DOHH2 (cell line): ENCODE data around the gene PHACTR1.

Source experiments
- EZH2phosphoT487 ChIP-seq: fragments of 200-600 bp; sonication (generic); IDR thresholded peaks from 2 replicates; pipeline ENCODE4 v1.6.1; 2017; ENCODE audit warnings: borderline replicate concordance, mild to moderate bottlenecking, antibody characterized with exemption, low read length, moderate library complexity, mixed read lengths
- TF ChIP-seq, protein P1 (sequence below): fragments of 200-600 bp; sonication (generic); IDR thresholded peaks from one replicate; pipeline ENCODE4 v1.5.1; 2014; ENCODE audit warnings: antibody characterized with exemption, mild to moderate bottlenecking, low read depth, low read length; ENCODE audit not compliant: poor library complexity, severe bottlenecking

DNA sequence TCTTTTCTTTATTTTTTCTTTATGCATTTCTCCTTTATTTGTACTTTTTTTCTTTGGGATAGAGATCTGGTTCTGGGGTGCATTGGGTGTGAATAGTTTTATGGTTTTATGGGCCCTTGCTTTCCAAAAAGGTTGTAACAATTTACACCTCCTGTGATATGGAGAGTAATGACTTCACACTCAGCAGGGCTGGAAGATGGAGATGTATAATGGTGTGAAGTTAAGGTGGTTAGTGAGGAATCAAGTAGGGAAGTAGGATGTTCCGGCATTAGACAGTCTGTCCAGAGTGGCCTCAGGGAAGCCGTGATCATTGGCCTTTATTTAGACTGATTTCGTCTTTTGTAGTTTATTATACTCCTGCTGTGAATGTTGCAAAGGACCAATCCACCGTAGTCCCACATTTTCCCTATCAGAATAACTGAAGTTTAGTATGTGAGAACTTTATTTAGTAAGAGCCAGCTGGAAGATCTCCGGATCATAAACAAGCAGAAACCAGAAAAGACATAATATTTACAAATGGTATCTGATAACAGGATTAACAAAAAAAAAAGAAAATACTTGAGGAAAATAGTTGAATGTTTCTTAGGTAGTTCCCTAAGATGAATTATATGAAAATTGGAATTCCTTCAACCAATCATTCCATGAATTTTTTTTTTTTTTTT lies 356.2 kb downstream of the PHACTR1 start:
- TF ChIP-seq, protein P1, sequence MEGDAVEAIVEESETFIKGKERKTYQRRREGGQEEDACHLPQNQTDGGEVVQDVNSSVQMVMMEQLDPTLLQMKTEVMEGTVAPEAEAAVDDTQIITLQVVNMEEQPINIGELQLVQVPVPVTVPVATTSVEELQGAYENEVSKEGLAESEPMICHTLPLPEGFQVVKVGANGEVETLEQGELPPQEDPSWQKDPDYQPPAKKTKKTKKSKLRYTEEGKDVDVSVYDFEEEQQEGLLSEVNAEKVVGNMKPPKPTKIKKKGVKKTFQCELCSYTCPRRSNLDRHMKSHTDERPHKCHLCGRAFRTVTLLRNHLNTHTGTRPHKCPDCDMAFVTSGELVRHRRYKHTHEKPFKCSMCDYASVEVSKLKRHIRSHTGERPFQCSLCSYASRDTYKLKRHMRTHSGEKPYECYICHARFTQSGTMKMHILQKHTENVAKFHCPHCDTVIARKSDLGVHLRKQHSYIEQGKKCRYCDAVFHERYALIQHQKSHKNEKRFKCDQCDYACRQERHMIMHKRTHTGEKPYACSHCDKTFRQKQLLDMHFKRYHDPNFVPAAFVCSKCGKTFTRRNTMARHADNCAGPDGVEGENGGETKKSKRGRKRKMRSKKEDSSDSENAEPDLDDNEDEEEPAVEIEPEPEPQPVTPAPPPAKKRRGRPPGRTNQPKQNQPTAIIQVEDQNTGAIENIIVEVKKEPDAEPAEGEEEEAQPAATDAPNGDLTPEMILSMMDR = no peak
- TF ChIP-seq EZH2phosphoT487 = no peak
